NCI-H2081 (cell line): Measurements from ENCODE around the gene NIBAN1.
"Not testable (repeated sequence)": the region's sequence is repeated elsewhere in the genome, so short reads cannot be mapped to it uniquely, and the experiment has no call there.

Experiments used
- DNase-seq, 2 experiments: peaks; one replicate each; lab custom pipeline; 2025; lab: John Stamatoyannopoulos, UW

NIBAN1 gene, protein sequence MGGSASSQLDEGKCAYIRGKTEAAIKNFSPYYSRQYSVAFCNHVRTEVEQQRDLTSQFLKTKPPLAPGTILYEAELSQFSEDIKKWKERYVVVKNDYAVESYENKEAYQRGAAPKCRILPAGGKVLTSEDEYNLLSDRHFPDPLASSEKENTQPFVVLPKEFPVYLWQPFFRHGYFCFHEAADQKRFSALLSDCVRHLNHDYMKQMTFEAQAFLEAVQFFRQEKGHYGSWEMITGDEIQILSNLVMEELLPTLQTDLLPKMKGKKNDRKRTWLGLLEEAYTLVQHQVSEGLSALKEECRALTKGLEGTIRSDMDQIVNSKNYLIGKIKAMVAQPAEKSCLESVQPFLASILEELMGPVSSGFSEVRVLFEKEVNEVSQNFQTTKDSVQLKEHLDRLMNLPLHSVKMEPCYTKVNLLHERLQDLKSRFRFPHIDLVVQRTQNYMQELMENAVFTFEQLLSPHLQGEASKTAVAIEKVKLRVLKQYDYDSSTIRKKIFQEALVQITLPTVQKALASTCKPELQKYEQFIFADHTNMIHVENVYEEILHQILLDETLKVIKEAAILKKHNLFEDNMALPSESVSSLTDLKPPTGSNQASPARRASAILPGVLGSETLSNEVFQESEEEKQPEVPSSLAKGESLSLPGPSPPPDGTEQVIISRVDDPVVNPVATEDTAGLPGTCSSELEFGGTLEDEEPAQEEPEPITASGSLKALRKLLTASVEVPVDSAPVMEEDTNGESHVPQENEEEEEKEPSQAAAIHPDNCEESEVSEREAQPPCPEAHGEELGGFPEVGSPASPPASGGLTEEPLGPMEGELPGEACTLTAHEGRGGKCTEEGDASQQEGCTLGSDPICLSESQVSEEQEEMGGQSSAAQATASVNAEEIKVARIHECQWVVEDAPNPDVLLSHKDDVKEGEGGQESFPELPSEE

DNA sequence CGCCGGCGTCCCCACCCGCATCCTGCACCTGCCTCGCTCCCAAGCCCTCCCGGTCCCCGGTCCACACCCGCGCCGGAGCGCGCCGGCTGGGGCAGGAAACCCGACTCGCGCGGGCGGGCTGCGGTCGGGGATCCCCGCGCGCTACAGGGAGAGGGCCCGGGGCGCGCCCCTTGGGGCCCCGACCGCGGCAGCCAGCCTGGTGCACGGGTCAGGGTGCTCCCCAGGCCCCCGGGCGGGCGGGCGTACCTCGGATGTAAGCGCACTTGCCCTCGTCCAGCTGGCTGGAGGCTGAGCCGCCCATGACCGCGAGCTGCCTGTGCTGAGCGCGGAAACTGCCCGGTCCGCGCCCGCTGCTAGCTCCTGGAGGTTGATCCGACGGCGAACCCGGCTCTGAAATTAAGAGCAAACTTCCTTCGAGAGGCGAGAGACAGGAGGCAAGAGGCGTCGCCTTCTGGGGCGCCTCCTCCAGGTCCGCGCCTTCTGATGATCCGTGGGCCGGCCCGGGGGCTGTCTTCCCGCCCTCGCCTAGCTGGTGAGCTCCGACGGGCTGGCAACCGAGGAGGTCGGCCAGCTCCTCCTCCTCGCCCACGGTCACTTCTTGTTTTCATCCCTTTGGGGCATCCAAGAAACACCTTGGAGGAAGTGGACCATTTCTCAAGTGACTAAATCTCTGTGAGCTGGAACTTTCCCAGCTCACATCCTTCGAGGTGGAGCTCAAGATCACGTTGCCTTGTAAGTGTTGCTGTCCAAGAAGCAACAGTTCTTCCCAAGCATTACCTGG, at the start of gene NIBAN1:
Gene NIBAN1, minus strand, starts transcription at position 453 of the 781 bp plus-strand sequence. Its CDS starts 152 bp downstream, at position 301.
- DNase-seq: peak; percentile 10 to 46

DNA sequence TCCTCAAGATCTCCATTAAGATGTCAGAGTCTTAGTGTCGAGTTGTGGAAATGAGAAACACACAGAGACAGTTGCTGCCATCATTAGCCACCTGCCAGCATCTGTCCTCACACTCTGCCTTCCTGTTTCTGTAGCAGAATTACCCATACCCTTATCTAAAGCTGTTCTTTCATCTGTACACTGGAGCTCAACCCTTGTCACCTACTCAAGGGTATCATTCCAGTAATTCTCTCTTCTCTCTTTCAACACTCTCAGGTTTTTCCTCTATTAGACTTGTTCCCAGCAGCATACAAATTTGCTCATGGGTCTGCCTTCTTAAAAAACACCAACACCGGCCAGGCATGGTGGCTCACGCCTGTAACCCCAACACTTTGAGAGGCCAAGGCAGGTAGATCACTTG, 43.7 kb upstream of the NIBAN1 start:
- no peak for DNase-seq

DNA sequence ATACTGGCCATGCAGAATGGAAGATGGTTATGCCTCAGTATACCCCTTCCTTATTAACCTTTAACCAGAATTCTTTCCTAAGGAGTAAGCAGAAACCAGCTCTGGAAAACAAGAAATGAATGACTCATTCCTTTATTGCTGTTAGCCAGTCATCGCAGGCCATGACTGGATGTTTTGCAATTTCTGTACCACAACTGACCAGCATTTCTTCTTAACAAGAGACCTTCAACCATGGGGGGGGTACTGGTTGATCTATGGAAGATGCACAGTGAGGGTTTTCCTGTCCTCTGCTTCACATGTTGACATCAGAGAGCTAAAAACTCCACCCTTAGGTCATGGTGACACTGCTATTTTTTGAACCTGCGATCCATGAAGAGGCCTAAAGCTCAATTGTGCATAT, 43.0 kb upstream of the NIBAN1 start:
- no peak for DNase-seq

DNA sequence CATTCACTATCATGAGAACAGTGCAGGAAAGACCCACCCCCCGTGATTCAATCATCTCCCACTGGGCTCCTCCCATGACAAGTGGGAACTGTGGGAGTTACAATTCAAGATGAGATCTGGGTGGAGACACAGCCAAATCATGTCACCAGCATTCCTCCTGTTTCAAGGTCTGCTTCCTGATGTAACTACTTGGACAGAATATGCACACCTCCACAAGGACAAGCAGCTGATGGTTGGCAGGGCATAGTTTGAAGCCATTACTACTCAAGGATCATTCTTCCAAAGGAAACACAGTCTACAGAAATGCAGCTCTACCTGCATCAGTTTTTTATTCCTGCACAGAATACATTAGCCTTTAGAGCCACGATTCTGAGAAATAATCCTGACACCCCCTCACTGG, 42.6 kb upstream of the NIBAN1 start:
- DNase-seq: no peak

DNA sequence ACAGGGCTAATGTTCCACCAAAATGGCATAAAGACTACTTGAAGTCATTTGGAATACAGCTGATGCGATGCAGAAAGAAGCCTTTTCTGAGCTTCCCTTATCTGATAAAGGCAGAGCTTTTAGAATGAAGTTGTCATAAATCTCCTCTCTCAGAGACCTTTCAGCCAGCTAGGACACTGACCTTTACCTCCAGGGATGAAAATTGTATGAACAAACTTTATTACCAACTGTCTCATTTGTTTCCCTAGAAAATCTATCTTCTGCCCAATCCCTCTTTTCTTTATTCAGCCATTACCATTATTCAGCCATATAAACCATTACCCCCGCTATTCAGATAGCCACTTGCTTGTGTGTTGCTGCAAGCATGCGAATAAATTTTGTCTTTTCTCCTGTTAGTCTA, 41.3 kb upstream of the NIBAN1 start:
- no peak for DNase-seq

DNA sequence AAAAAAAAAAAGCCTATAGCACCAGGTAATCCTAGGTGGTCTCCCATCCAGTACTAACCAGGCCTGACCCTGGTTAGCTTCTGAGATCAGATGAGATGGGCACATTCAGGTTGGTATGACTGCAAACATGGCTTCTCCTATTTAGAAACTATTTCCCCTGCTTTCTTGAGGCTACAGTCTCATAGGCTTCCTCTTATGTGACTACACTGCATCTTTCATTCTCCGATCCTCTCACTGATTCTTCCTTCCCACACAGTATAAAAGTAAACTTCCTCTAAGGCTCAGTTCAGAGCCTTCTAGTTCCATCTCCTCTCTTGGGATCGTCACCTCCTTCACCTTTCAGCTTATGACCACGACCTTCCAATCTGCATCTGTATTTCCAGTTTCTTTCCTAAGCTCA, 40.6 kb upstream of the NIBAN1 start:
- DNase-seq: no peak

DNA sequence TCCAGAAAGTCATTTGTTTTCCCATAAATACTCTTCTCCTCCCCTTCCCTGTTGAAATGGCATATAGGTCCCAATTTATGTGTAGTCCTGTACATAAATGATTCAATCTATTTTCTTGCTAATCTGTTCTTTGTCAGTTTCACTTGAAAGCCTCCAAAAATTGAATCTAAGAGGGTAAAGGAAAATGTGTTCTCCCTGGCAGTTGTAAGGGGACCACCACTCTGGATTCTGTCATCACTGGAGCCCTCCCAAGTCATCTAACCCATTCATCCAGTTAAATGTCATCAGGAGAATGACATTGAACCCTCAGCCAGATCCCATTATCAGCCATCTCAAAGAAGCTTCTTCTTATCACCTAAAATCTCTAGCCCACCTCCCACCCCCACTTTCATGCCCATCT, 36.1 kb upstream of the NIBAN1 start:
- DNase-seq: no peak

DNA sequence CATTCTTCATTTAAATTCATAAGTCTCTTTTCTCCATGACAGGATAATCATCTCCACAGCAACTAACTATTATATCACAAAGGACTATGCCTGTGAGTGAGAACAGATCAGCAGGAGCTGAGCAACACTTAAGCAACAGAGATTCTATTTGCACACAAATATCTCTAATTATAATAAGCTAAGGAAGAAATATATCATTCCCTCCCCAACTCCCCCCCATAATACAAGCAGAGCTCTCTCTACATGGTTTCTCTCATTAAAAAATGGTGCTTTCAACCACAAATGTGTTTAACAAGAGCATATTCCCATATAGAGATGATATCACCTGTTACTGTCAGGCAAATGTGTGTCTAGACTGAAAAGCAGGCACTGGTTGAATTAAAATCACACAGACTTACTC, 34.5 kb upstream of the NIBAN1 start:
- DNase-seq: peak; percentile 86 to 98

DNA sequence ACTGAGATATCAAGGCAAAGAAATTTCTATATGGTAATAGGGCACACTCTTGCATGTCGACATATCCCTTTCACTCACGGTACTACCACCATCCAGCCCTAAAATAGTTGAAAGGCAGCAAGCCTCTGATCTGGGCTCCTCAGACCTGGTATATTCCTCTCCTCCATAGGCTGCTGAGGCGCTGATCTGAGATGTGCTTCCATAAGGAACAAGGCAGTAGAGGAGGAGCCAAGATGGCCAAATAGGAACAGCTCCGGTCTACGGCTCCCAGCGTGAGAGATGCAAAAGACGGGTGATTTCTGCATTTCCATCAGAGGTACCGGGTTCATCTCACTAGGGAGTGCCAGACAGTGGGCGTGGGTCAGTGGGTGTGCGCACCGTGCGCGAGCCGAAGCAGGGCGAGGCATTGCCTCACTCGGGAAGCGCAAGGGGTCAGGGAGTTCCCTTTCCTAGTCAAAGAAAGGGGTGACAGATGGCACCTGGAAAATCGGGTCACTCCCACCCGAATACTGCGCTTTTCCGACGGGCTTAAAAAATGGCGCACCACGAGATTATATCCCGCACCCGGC, 27.1 kb upstream of the NIBAN1 start:
- not testable (repeated sequence) for DNase-seq

DNA sequence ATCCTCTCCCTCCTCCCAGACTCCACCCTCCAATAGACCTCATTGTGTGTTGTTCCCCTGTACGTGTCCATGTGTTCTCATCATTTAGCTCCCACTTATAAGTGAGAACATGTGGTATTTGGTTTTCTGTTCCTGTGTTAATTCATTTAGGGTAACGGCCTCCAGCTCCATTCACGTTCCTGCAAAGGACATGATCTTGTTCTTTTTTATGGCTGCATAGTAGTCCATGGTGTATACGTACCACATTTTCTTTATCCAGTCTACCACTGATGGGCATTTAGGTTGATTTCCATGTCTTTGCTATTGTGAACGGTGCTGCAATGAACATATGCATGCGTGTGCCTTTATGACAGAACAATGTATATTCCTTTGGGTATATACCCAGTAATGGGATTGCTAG, 25.7 kb upstream of the NIBAN1 start:
- DNase-seq: not testable (repeated sequence)

DNA sequence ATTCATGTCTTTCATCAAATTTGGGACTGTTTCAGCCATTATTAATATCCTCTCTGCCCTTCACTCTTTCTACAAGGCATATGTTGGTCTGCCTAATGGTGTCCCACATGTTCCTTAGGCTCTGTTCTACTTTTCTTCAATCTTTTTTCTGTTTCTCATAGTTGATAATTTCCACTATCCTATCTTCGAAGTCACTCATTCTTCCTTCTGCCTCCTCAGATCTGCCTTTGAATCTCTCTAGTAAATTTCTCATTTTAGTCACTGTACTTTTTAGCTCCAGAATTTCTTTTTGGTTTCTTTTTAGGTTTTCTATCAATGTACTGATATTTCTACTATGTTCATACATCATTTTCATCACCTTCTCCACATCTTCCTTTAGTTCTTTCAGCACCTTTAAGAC, 20.0 kb upstream of the NIBAN1 start:
- no peak for DNase-seq

DNA sequence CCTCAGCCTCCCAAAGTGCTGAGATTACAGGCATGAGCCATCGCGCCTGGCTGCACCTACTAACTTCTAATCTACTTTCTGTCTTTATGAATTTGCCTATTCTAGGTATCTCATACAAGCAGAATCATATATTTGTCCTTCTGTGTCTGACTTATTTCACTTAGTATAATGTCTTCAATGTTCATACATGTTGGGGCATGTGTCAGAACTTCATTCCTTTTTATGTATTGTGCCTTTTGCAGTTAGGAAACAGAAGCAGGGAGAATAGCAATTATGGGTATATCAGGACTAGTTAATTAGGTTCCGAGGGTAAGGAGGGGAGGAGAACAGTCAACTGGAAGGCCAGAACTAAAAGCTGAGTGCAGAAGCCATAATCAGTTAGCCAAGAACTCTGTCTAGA, 18.0 kb upstream of the NIBAN1 start:
- no peak for DNase-seq

DNA sequence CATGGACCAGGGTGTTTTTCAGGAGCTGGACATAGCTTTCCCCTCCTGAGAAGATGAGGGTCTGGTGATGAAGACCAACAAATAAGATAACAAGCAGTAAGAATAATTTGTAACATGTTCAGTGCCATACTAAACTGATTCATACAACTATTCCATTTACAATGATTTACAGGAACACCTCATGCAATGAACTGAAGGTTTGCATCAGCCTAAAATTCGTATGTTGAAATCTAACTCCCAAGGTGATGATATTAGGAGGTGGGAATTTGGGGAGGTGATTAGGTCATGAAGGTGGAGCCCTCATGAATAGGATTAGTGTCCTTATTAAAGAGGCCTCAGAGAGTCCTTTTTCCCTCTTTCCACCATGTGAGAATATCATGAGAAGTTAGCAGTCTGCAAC, 15.9 kb upstream of the NIBAN1 start:
- no peak for DNase-seq

DNA sequence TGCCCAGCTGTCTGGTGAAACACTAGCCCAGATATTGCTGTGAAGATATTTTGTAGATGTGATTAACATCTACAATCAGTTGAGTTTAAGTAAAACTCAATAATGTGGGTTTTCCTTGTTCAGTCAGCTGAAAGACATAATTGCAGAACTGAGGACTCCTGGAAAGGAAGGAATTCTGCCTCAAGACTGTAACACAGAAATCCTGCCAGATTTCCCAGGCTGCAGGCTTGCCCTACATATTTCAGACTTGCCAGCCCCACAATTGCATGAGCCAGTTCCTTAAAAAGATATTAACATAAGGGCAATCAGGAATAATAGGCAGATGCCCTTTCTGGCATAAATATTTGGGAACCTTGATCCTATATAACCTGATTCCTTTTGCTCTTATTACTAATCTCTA, 14.2 kb upstream of the NIBAN1 start:
- no peak for DNase-seq

DNA sequence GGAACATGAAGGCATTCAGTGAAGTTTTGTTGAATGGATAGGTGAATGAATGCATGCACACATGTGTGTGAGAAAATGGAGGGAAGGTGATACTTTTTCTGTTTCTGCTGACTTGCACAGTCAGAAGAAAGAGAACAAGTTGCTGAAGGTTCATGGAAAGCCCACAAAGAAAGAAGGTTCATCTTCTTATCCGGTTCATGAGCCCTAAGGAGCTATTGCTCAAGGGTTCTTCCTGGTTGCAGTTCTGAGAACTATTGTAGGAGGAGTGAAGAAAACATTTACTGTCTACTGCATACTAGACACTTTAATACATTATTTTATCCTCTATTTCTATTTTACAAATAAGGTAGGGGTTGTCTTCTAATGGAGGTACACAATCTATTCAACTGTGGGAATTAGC, 13.4 kb upstream of the NIBAN1 start:
- DNase-seq: no peak

DNA sequence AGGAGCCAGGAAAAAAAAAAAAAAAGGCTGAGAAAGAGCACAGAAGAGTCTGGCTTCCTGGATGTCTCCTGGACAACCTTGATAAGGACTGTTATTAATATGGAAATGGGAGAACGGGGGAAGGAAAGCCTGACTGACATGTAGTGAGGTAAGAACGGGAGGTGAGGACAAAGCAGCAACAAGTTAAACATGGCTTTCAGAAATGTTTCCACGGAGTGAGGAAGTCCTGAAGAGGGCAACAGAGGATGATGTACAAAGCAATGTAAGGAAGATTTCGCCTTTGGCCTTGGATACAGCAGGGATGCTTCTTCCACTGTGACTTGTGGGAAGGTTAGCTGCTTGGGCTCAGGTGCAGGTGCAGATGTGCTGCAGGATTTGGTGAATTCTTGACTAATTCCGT, 11.9 kb upstream of the NIBAN1 start:
- peak in 1 of 2 experiments; percentile 35 for DNase-seq

DNA sequence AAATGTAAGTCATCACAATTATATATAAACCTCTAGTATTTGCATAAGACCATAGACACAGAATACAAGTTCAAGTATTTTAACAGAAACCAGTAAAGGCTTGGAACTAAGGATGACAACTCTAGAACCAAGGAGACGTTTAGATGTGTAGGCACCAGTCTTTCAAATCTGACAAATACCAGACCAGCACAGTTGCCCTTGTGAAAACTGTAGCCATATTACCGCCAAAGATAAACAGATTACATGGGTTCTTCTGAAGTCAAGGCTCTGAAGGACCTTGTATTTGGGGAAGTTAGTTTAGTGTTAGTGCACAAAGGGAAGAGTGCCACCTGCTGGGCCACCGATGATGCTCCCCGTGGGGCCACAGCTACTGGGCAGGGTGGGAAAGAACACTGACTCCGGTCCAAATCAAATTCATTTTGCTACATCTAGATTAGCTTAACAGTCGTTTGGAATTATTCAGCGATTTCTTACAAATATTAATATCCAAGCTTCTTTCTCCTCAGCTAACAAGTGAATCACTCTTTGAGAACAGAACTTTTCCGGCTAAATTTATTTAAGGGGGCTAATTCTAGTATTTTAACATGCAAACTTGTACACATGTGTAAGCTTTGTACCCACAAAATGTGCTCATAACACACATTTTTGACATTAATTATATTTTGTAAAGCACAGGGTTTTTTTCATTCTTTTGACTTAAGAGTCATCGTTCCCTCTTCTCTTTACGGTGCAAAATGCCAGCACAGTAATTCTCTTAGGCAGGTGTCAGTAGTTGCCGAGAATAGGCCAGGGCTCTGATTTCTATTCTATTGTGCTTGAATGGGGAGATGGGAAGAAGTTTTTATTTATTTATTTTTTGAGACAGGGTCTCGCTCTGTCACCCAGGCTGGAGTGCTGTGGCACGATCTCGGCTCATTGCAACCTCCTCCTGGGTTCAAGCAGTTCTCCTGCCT, 8.0 kb upstream of the NIBAN1 start:
- peak; percentile 56 to 58 for DNase-seq

DNA sequence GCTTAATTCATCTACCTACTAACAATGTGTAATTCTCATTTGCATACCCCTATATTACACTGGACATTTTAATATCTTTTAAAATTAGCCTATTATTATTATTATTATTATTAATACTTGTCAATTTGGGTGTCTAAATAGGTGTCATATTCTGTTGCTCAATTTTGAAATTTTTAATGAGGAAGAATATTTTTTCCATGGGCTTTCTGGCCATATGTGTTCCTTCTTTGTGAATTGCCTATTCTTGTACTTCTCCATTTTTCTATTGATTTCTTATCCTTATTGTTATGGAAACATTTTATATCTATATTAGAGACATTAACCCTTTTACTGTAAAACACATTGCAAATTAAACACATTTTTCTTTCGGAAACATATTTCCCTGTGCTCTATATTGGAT, 6.4 kb upstream of the NIBAN1 start:
- DNase-seq: no peak

DNA sequence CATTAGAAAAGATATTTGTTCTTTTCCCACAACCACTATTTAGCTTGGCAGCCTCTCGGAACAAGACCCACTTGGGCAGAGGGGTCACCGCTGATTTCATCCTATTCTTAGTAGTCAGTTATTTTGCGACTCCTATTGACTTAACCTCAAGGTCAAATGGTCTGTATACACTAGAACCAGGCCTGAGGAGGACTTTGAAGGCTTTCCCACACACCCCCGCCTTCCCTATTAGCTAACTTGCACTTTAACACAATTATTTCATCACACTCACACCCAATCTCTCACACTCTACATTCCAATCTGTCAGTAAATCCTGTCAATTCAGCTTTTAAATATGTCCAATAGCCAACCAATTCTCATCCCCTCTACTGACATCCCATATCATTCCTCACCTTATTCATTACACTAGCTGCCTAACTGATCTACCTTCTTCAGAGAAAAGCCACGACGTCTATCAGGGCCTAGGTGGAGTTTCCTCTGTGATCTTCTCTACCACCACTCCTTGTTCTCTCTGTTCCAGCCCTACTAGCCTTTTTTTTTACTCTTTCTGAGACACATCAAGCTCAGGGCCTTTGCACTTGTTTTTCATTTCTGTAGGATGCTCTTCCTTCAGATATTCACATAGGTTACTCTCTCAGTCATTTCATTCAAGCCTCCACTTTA, 1.0 kb upstream of the NIBAN1 start:
- DNase-seq: no peak

DNA sequence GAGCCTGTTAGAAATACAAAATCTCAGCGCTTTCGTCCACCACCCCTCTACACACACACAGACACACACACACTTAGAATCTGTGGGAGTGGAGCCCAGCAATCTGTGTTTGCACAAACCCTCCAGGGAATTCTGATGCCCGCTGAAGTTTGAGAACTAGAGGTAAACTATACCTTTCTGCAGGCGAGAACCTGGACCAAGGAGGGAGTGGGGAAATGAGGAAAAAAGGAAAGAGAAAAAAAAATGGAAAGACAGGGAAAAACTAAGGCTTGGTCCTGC, 468 bp upstream of the NIBAN1 start:
- no peak for DNase-seq
